ENCODE data around the gene POLD1. TPM values are rescaled to one million over a fixed set of nuclear protein-coding genes. Genes with fewer than 3 reads are reported as not detected.
A peak's percentile ranks its signal among the peaks of the same experiment; 100 is the strongest.
"Not testable (repeated sequence)": the region's sequence is repeated elsewhere in the genome, so short reads cannot be mapped to it uniquely, and the experiment has no call there.

POLD1 gene
- polyA plus RNA-seq, 4 donors, result 20.5 to 40.3 (median 24.0) TPM

DNA sequence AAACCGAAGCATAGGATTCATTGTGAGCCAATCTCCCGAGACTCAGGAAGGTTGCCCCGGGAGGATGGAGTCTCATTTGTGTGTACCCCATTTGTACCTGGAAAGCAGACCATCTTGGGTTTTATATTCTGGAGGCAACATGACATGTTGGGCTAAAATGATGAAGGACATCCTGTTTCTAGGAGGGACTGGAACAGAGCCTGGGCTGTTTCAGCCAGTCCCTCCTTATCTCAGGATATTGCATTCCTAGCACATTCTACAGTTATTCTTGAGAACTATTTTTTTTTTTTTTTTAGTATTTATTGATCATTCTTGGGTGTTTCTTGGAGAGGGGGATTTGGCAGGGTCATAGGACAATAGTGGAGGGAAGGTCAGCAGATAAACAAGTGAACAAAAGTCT, 6.1 kb downstream of the POLD1 start:
- DNase-seq (ENCODE audit: low read depth in 4 of 4, low spot score in 3 of 4), result not testable (repeated sequence)

DNA sequence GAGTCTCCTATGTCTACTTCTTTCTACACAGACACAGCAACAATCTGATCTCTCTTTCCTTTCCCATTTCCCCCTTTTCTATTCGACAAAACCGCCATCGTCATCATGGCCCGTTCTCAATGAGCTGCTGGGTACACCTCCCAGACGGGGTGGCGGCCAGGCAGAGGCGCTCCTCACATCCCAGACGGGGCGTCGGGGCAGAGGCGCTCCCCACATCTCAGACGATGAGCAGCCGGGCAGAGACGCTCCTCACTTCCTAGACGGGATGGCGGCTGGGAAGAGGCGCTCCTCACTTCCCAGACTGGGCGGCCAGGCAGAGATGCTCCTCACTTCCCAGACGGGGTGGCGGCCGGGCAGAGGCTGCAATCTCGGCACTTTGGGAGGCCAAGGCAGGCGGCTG, 6.8 kb downstream of the POLD1 start:
- not testable (repeated sequence) for DNase-seq (ENCODE audit: low read depth in 4 of 4, low spot score in 3 of 4)

DNA sequence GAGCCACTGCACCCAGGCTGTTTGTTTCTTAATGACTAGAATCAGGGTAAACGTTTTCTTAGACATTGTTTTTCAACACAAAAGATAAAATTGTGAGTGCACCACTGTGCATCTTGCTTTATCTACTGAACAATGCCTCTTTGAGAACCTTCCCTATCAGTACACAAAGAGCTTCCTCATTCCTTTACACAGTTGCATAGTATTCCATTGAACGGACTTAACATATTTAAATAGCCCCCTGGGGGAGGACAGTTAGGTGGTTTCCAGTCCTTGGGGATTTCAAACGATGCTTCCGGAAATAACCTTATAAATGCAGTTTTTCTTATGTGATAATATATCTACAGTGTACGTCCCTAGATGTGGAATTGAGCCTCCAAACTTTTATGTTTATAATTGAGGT, 8.6 kb downstream of the POLD1 start:
- no peak for DNase-seq (ENCODE audit: low read depth in 4 of 4, low spot score in 3 of 4)

DNA sequence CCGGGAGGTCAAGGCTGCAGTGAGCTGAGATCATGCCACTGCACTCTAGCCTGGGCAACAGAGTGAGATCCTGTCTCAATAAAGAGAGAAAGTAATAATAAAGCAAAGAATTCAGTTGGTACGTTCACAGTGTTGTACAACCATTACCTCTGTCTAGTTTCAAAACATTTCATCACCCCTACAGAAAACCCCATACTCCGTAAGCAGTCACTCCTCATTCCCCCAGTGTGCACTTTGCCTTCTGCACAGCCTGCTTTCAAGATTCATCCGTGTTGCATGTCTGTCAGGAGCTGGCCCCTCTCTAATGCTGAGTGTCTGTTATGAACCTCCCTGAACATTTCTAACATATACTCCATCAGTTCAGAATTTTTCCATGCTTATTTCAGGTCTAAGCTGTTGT, 9.4 kb downstream of the POLD1 start:
- no peak for DNase-seq (ENCODE audit: low read depth in 4 of 4, low spot score in 3 of 4)

DNA sequence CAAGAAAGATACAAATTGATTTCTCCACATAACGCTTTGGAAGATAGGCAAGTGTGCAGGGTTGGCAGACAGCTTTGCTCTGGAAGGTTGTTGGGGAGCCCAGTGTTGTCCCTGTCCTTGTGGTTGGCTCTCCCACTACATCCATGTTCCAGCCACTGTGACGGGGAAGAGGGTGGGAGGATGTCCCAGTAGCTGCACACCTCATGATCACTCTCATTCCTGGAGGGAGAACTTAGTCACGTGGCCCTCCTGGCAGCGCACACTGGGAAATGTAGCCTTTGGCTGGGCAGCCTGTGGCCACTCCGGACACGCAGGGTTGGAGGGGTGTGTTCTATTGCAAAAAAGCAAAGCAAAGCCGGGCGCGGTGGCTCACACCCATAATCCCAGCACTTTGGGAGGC, 9.9 kb downstream of the POLD1 start:
- no peak for DNase-seq (ENCODE audit: low read depth in 4 of 4, low spot score in 3 of 4)

DNA sequence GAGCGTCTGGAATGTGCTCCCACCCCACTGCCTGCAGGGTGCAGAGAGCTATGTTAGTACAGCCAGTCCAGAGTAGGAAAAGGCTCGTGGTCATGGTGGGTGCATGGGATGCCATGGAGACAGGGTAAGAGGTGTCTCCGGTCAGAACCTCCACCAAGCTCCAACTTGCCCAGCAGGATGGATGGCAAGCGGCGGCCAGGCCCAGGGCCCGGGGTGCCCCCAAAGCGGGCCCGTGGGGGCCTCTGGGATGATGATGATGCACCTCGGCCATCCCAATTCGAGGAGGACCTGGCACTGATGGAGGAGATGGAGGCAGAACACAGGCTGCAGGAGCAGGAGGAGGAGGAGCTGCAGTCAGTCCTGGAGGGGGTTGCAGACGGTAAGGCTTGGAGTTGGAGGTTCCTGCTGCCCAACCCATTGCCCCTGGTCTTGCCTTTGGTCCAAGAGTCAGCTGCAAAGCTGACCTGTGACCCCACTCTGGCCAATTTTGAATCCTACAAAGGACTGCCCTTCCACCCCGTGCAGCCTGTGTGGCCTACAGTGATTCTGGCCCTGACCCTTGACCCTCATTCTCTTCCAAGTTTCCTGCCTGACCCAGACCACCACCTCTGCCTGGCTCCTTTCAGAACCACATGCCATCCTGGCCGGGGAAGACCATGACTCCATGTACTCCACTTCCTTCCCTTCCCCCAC, 14.7 kb downstream of the POLD1 start:
- DNase-seq (ENCODE audit: low read depth in 4 of 4, low spot score in 3 of 4), result no peak

DNA sequence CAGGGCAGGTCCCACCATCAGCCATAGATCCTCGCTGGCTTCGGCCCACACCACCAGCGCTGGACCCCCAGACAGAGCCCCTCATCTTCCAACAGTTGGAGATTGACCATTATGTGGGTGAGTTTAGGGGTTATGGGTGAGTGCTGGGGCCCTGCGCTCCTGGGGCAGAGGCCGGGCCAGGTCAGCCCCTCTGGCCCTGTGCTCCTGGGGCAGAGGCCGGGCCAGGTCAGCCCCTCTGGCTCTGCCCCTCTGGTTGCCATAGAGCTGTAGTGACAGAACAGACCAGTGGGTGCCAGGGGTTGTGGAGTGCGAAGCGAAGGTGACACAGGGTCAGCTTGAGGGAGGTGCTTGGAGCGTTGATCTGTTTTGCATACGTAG, 15.2 kb downstream of the POLD1 start:
- no peak for DNase-seq (ENCODE audit: low read depth in 4 of 4, low spot score in 3 of 4)

DNA sequence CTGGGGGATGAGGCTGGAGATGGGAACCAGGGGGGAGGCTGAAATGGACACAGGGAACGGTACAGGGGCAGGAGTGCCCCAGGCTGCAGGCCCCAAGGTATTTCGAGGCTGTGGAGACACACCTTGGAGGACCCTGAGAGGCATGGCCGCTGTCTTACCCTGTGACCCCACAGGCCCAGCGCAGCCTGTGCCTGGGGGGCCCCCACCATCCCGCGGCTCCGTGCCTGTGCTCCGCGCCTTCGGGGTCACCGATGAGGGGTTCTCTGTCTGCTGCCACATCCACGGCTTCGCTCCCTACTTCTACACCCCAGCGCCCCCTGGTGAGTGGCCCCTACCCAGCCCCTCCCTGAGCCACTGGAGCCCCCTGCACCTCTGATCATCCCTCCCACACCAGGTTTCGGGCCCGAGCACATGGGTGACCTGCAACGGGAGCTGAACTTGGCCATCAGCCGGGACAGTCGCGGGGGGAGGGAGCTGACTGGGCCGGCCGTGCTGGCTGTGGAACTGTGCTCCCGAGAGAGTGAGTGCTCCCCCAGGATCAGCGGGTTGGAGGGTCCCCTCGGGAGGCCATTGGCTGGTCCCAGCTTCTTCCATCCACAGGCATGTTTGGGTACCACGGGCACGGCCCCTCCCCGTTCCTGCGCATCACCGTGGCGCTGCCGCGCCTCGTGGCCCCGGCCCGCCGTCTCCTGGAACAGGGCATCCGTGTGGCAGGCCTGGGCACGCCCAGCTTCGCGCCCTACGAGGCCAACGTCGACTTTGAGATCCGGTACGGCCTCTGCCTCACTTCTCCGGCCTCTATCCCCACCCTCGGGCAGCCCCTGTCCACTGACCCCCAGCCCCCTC, 17.7 kb downstream of the POLD1 start:
- DNase-seq (ENCODE audit: low read depth in 4 of 4, low spot score in 3 of 4), result no peak

DNA sequence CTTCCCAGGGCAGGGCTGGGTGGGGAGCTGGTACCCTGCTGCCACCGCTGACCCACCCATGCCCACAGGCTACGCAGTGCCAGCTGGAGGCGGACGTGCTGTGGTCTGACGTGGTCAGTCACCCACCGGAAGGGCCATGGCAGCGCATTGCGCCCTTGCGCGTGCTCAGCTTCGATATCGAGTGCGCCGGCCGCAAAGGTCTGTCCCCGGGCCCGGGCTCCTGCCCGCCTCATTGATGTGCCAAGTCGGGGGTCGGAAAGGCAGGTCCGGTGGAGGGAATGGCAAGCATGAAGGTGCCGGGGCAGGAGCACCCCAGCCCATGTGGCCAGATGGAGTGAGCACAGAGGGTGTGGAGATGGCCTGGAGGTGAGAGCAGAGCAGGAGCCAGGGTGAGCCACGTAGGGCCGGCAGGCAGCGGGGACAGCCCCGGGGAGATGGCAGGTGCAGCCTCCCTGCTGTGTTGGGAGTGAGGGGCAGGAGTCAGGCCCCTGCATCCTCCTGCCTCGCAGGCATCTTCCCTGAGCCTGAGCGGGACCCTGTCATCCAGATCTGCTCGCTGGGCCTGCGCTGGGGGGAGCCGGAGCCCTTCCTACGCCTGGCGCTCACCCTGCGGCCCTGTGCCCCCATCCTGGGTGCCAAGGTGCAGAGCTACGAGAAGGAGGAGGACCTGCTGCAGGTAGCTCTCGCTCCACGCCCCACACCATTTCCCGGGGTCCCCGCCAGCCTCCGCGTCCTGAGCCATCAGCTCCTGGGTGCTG, 18.6 kb downstream of the POLD1 start:
- DNase-seq (ENCODE audit: low read depth in 4 of 4, low spot score in 3 of 4), result no peak

DNA sequence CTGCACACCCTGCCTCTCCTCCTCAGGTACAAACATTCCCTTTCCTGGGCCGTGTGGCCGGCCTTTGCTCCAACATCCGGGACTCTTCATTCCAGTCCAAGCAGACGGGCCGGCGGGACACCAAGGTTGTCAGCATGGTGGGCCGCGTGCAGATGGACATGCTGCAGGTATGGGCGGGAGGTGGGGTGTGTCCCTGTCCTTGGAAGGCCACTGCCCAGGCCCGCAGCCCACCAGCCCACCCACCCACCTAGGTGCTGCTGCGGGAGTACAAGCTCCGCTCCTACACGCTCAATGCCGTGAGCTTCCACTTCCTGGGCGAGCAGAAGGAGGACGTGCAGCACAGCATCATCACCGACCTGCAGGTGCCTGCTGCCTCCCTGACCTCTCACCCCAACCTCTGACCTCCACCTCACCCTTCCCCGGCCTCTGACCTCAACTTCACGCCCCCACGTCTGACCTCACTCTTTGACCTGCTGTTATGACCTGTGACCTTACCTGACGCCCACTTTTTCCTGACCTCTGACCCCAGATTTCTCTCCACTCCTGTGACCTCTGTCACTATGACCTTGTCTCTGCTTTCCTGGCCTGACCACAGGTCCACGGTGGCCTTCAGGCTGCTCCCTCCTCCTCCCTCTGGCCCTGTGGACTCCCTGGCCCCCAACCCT, 22.1 kb downstream of the POLD1 start:
- DNase-seq (ENCODE audit: low read depth in 4 of 4, low spot score in 3 of 4), result no peak

DNA sequence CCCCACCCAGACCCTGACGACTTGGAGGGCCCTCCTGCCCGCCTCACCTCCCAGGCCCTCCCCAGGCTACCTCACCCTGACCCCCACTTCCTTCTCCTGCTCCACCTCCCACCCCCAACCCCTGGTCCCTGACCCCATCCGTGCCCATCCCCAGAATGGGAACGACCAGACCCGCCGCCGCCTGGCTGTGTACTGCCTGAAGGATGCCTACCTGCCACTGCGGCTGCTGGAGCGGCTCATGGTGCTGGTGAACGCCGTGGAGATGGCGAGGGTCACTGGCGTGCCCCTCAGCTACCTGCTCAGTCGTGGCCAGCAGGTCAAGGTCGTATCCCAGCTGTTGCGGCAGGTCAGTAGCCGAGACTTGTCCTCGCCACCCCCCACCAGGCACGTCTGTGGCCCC, 22.7 kb downstream of the POLD1 start:
- no peak for DNase-seq (ENCODE audit: low read depth in 4 of 4, low spot score in 3 of 4)

DNA sequence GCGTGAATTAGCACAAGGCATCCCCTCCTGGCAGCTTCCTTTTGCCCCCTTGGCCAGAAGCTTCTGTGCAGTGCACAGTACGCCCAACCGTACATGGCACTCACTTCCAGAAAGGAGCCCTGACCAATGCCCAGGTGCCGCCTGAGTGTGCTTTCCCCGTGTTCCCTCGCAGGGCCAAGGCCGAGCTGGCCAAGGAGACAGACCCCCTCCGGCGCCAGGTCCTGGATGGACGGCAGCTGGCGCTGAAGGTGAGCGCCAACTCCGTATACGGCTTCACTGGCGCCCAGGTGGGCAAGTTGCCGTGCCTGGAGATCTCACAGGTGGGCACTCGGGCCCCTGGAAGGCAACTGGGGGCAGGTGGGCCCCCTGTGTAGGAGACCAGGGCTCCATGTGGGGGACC, 25.2 kb downstream of the POLD1 start:
- DNase-seq (ENCODE audit: low read depth in 4 of 4, low spot score in 3 of 4), result no peak

DNA sequence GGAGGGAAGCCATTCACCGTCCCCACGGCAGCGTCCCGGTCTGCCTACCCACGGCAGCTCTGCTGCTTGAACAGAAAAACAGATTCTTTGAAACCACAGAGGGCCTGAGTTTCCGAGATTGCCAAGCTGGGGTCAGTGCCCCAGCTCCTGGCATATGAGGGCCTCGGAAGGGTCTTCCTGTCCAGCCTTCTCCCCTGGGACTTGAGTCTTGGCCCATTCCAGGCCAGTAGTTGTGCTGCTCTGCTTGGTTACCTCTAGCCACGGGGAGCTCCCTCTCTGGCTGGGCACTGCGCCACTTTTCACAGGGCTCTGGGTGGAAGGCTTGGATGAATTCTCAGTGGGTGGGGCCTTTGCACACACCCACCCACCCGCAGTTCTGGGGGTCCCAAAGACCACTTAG, 26.0 kb downstream of the POLD1 start:
- no peak for DNase-seq (ENCODE audit: low read depth in 4 of 4, low spot score in 3 of 4)

DNA sequence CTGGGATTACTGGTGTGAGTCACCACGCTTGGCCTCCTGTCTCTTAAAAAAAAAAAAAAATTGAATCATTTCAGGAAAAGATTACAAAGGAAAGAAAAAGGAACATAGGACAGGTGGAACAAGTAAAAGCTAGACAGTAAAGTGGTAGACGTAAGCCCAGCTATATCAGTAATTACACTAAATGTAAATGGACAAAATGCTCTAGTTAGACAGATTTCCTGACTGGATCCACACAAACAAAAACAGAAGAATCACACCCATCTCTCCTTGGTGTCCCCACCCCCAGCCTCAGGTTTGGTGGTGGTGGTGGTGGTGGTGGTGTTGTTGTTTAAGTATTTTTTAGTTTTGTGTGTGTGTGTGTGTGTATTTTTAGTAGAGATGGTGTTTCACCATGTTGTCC, 28.3 kb downstream of the POLD1 start:
- no peak for DNase-seq (ENCODE audit: low read depth in 4 of 4, low spot score in 3 of 4)

DNA sequence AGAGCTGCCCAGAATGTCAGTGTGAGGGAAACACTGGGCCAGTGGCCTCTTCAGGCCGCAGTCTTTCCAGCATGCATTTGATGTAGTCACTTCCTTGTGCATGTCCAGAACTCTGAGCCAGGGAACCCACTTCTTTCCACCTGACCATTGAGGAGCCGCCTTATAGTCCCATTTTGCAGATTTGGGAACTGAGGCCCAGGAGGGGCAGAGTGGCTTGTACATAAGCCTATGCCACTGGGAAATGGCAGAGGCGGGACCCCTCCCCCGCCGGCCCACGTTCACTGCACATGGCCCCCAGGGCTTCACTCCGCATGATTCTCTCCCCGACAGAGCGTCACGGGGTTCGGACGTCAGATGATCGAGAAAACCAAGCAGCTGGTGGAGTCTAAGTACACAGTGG, 28.9 kb downstream of the POLD1 start:
- DNase-seq (ENCODE audit: low read depth in 4 of 4, low spot score in 3 of 4), result no peak

DNA sequence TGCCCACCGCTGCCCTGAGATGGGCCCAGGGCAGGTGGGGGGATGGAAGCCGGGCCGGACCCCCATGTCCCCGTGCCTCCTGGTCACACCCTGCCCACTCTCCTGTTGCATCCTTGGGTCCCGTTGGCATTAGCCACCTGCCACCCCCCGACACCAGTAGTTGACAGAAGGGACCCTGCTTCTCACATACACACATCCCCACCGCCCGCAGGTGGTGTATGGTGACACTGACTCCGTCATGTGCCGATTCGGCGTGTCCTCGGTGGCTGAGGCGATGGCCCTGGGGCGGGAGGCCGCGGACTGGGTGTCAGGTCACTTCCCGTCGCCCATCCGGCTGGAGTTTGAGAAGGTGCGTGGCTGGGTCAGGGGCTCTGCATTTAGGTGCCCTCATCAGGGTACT, 29.4 kb downstream of the POLD1 start:
- DNase-seq (ENCODE audit: low read depth in 4 of 4, low spot score in 3 of 4), result no peak

DNA sequence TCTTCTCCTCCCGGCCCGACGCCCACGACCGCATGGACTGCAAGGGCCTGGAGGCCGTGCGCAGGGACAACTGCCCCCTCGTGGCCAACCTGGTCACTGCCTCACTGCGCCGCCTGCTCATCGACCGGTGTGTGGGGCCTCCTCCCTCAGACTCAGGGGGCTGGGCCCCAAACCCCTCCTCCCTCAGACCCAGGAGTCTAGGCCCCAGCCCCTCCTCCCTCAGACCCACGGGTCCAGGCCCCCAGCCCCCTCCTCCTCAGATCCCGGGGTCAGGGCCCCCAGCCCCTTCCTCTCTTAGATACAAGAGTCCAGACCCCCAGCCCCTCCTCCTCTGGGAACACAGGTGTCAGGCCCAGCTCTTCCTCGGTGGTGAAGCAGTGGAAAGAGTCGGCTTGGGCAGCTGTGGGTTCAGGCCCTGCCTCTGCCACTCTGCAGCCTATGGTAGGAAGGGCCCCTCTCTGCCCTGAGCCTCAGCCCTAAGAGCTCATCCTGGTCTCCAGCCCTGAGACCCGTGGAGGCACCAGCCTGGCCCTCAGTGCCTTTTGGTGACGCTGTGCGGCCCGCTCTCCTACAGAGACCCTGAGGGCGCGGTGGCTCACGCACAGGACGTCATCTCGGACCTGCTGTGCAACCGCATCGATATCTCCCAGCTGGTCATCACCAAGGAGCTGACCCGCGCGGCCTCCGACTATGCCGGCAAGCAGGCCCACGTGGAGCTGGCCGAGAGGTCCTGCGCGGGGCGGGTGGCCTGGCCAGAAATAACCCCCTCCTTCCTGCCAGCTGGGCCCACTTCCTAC, 30.9 kb downstream of the POLD1 start:
- DNase-seq (ENCODE audit: low read depth in 4 of 4, low spot score in 3 of 4), result peak in 1 of 4 donors; percentile 27

DNA sequence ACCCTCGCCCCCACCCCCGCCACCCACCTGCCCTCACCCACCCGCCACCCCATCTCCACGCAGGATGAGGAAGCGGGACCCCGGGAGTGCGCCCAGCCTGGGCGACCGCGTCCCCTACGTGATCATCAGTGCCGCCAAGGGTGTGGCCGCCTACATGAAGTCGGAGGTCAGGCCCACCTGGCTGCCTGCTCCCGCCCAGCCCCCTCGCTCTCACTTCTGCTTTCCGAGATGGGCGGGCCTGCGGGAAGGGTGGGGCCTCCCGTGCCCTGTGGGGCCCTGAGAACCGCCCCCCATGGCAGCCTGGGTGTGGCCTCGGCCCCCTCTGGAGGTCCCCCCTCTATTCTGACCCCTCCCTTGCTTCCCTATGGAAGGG, 31.5 kb downstream of the POLD1 start:
- DNase-seq (ENCODE audit: low read depth in 4 of 4, low spot score in 3 of 4), result no peak

DNA sequence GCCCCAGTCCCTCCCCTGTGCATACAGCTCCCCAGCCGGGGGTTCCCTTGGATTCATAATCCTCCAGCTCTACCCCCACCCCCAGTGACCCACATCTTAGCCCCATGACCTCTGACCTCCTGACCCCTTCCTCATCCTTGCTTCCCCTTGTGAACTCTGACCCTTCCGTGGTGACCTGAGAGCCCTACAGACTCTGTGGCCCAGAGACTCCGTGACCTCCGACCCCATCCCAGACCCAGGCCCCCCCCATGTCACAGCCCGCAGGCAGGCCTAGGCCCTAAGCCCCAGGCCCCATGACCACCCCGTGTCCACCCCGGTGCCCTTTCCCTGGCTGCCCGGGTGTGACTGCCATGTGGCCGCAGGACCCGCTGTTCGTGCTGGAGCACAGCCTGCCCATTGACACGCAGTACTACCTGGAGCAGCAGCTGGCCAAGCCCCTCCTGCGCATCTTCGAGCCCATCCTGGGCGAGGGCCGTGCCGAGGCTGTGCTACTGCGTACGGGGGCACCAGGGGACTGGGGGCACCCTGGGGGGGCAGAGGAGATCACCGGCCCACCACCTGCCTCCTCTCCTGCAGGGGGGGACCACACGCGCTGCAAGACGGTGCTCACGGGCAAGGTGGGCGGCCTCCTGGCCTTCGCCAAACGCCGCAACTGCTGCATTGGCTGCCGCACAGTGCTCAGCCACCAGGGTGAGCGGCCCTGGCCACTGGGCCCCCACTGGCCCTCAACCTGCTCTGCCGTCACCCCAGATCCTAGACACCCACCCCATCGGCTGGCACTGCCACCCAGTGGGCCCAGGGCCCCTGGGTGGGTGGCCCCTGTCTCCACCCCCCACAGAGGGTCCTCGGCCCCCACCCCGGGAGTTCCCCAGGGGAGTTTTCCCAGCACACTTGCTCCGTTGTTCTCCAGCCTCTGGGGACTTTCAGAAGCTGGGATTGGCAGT, 32.2 kb downstream of the POLD1 start:
- DNase-seq (ENCODE audit: low read depth in 4 of 4, low spot score in 3 of 4), result no peak

Data from left renal pelvis (tissue), 4 donors.